ENCODE measurements around the gene SMCP. TPM values are rescaled to one million over a fixed set of nuclear protein-coding genes. Genes with fewer than 3 reads are reported as not detected.

SMCP gene
- total RNA-seq, 1 donor from 2014 or later = not detected

- Mint-ChIP-seq H3K27ac (ENCODE audit: unreplicated experiment) (no peak overlapping the region), H3K4me3 (ENCODE audit: unreplicated experiment) (no peak overlapping the region), H3K4me1 (ENCODE audit: unreplicated experiment) (peaks cover 6% of the 10 kb centered on the region), H3K27me3 (ENCODE audit: unreplicated experiment) (peaks cover 7% of the 10 kb centered on the region), H3K36me3 (ENCODE audit: low read depth, unreplicated experiment) (no peaks in the 10 kb centered on the region), H3K9me3 (ENCODE audit: unreplicated experiment) (no peaks in the 10 kb centered on the region)
- DNase-seq (ENCODE audit: low spot score) = no peak
- no peak for TF ChIP-seq CTCF (IDR thresholded peaks at IDR 0.05; ENCODE audit: unreplicated experiment)
These were observed 21.8 kb downstream of the SMCP start for GRCh38 chr1:152899883-152900282.

GRCh38 chr1:152901631-152902030 lies 23.5 kb downstream of the SMCP start:
- H3K36me3 Mint-ChIP-seq (ENCODE audit: low read depth, unreplicated experiment) = no peaks in the 10 kb centered on the region
- no peak for DNase-seq (ENCODE audit: low spot score)
- peaks cover 5% of the 10 kb centered on the region for H3K4me1 Mint-ChIP-seq (ENCODE audit: unreplicated experiment)
- H3K27ac Mint-ChIP-seq (ENCODE audit: unreplicated experiment) = no peak overlapping the region
- peaks cover 8% of the 10 kb centered on the region for H3K27me3 Mint-ChIP-seq (ENCODE audit: unreplicated experiment)
- TF ChIP-seq CTCF (IDR thresholded peaks at IDR 0.05; ENCODE audit: unreplicated experiment) = no peak
- no peaks in the 10 kb centered on the region for H3K9me3 Mint-ChIP-seq (ENCODE audit: unreplicated experiment)
- H3K4me3 Mint-ChIP-seq (ENCODE audit: unreplicated experiment) = no peak overlapping the region

DNA sequence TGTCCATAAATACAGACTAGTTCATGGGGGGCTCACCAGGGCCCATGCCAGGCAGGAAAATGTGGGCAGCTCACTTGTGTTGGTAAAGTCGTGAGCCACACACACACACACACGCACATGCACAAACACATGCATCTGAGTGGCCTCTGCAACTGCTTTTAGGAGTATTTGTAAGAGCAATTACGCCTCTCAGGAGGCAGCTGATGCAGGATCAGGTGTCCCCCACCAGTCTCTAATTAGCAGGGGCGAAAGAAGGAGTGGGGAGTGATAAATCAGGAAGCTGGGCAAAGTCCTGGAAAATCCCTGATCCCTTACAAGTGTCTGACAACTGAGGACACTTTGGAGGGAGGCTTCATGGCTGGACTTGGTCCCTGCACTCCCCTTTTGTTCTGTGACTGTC lies 24.5 kb downstream of the SMCP start:
- no peaks in the 10 kb centered on the region for H3K9me3 Mint-ChIP-seq (ENCODE audit: unreplicated experiment)
- TF ChIP-seq CTCF (IDR thresholded peaks at IDR 0.05; ENCODE audit: unreplicated experiment) = no peak

GRCh38 chr1:152904688-152905440 lies 26.7 kb downstream of the SMCP start:
- peaks cover 14% of the 10 kb centered on the region for H3K27me3 Mint-ChIP-seq (ENCODE audit: unreplicated experiment)
- no peak overlapping the region for H3K27ac Mint-ChIP-seq (ENCODE audit: unreplicated experiment)
- no peak for TF ChIP-seq CTCF (IDR thresholded peaks at IDR 0.05; ENCODE audit: unreplicated experiment)
- H3K36me3 Mint-ChIP-seq (ENCODE audit: low read depth, unreplicated experiment) = peaks cover under 1% of the 10 kb centered on the region
- H3K9me3 Mint-ChIP-seq (ENCODE audit: unreplicated experiment) = no peaks in the 10 kb centered on the region
- DNase-seq (ENCODE audit: low spot score) = no peak
- no peaks in the 10 kb centered on the region for H3K4me1 Mint-ChIP-seq (ENCODE audit: unreplicated experiment)
- no peak overlapping the region for H3K4me3 Mint-ChIP-seq (ENCODE audit: unreplicated experiment)

More for the DNA sequence above, 24.5 kb downstream of the SMCP start:
- no peak for DNase-seq (ENCODE audit: low spot score)
- H3K36me3 Mint-ChIP-seq (ENCODE audit: low read depth, unreplicated experiment) = no peaks in the 10 kb centered on the region
- H3K4me3 Mint-ChIP-seq (ENCODE audit: unreplicated experiment) = no peak overlapping the region
- no peaks in the 10 kb centered on the region for H3K4me1 Mint-ChIP-seq (ENCODE audit: unreplicated experiment)
- H3K27ac Mint-ChIP-seq (ENCODE audit: unreplicated experiment) = no peak overlapping the region
- H3K27me3 Mint-ChIP-seq (ENCODE audit: unreplicated experiment) = peaks cover 8% of the 10 kb centered on the region

DNA sequence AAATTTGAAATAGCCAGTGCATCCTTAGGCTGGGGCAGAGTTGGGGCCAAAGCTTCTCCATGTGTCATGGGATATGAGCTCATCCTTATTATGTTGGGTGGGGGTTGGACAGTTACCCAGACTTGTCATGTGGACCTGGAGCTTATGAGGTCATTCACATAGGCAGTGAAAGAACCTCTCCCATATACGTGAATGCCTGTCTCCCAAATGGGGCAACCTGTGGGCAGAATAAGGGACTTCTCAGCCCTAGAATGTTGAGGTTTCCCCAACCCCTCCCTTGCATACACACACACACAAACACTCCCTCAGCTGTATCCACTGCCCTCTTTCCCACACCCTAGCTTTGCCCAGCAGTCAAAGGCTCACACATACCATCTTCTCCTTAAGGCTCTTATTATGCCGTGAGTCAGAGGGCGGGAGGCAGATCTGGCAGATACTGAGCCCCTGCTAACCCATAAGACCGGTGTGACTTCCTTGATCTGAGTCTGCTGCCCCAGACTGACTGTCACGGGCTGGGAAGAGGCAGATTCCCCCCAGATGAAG lies 28.0 kb downstream of the SMCP start:
- peaks cover 3% of the 10 kb centered on the region for H3K36me3 Mint-ChIP-seq (ENCODE audit: low read depth, unreplicated experiment)
- no peak overlapping the region for H3K4me3 Mint-ChIP-seq (ENCODE audit: unreplicated experiment)
- no peaks in the 10 kb centered on the region for H3K9me3 Mint-ChIP-seq (ENCODE audit: unreplicated experiment)
- H3K27me3 Mint-ChIP-seq (ENCODE audit: unreplicated experiment) = peaks cover 13% of the 10 kb centered on the region
- H3K27ac Mint-ChIP-seq (ENCODE audit: unreplicated experiment) = no peak overlapping the region
- no peak for TF ChIP-seq CTCF (IDR thresholded peaks at IDR 0.05; ENCODE audit: unreplicated experiment)
- no peaks in the 10 kb centered on the region for H3K4me1 Mint-ChIP-seq (ENCODE audit: unreplicated experiment)
- no peak for DNase-seq (ENCODE audit: low spot score)

Measured in endothelial cell (in vitro differentiated cells).